K562 (cell line): Measurements from ENCODE around the gene FBXW7. TPM values are rescaled to one million over a fixed set of nuclear protein-coding genes. Genes with fewer than 3 reads are reported as not detected.

Experiments used
- ATAC-seq: fragments of 200-7000 bp; cut with Tn5 transposase; 3 replicates; pipeline ENCODE4 v1.9.1; 2020; ENCODE audit warnings: moderate library complexity
- BruUV-seq: library from RNA; stranded (reverse); fragments of 400-500 nt; replicated peaks from 2 replicates; lab custom pipeline; 2021; lab: Mats Ljungman, UMichigan
- CTCF ChIA-PET: fragments of 300-600 bp; formaldehyde crosslinking; extraction: SDS; loops from one replicate; lab custom pipeline; 2021; ENCODE audit warnings: low intra/inter-chr PET ratio; lab: Yijun Ruan, JAX
- POLR2A ChIA-PET: fragments of 300-600, 350-650 bp; sonication (Branson Sonifier 250); formaldehyde crosslinking; extraction: SDS; loops from one replicate; lab custom pipeline; 2021; ENCODE audit warnings: antibody characterized with exemption, inconsistent platforms; lab: Yijun Ruan, JAX
- DNase-seq, 4 experiments: peaks; one replicate each; pipeline versions ENCODE4 v3.0.0 to v3.0.0-alpha.2; 2011 to 2018; ENCODE audit warnings: low spot score in 3 of 4, mixed read lengths in 3 of 4; ENCODE audit errors: extremely low read depth in 1 of 4
- FAIRE-seq: peaks from 2 replicates; lab custom pipeline; 2011; peaks lifted over from hg19 to GRCh38; lab: Jason Lieb, UNC
- H2AFZ ChIP-seq: 2 replicates; pipeline ENCODE4 v1.6.0; 2011; ENCODE audit warnings: low read depth, low read length, control low read depth, inconsistent platforms
- H3K27ac ChIP-seq: fragments of 200-600 bp; 3 replicates; pipeline ENCODE4 v1.8.0; 2011; ENCODE audit warnings: low read depth, mild to moderate bottlenecking, control low read depth, inconsistent platforms, low read length, moderate library complexity, mixed read lengths; ENCODE audit errors: extremely low read depth
- H3K27me3 ChIP-seq, 2 experiments: fragments of 300-600 bp in 1 of 2; 2 replicates in 1 of 2; 3 replicates in 1 of 2; pipeline versions ENCODE4 v1.6.0 to v1.8.0; 2011; ENCODE audit warnings: inconsistent platforms in 2 of 2, low read length in 2 of 2, mild to moderate bottlenecking in 1 of 2, mixed read lengths in 1 of 2, moderate library complexity in 1 of 2; ENCODE audit not compliant: control insufficient read depth in 2 of 2, insufficient read depth in 2 of 2
- H3K36me3 ChIP-seq: fragments of 300-600 bp; 3 replicates; pipeline ENCODE4 v1.8.0; 2011; ENCODE audit warnings: mild to moderate bottlenecking, low read length, inconsistent platforms; ENCODE audit not compliant: control insufficient read depth, insufficient read depth
- H3K4me1 ChIP-seq, 2 experiments: fragments of 200-600 bp in 1 of 2; replicated peaks in 1 of 2; 2 replicates in 1 of 2; 3 replicates in 1 of 2; pipeline versions ENCODE4 v1.5.1 to v1.8.0; 2011; ENCODE audit warnings: inconsistent platforms in 2 of 2, low read length in 2 of 2, mild to moderate bottlenecking in 1 of 2, mixed read lengths in 1 of 2, moderate library complexity in 1 of 2; ENCODE audit not compliant: control insufficient read depth in 2 of 2, insufficient read depth in 2 of 2
- H3K4me2 ChIP-seq: 2 replicates; pipeline ENCODE4 v1.6.1; 2011; ENCODE audit warnings: low read length, control low read depth, inconsistent platforms, mixed read lengths; ENCODE audit not compliant: insufficient read depth
- H3K4me3 ChIP-seq: fragments of 200-600 bp; sonication (generic), shearing (Covaris generic); 2 replicates; pipeline ENCODE4 v1.5.1; 2016; ENCODE audit warnings: control low read depth, inconsistent platforms
- H3K79me2 ChIP-seq: fragments of 200-600 bp; 3 replicates; pipeline ENCODE4 v1.8.0; 2011; ENCODE audit warnings: low read length, inconsistent platforms; ENCODE audit not compliant: control insufficient read depth, insufficient read depth
- H3K9ac ChIP-seq, 2 experiments: 2 replicates each; pipeline versions ENCODE4 v1.6.0 to v1.6.1; 2011; ENCODE audit warnings: low read depth in 2 of 2, low read length in 2 of 2, control low read depth in 1 of 2, inconsistent platforms in 1 of 2, mild to moderate bottlenecking in 1 of 2, mixed read lengths in 1 of 2; ENCODE audit not compliant: insufficient read depth in 1 of 2
- H3K9me1 ChIP-seq: one replicate; pipeline ENCODE4 v1.6.0; 2011; ENCODE audit warnings: inconsistent platforms, mild to moderate bottlenecking, low read length, moderate library complexity; ENCODE audit not compliant: control insufficient read depth, insufficient read depth
- H3K9me3 ChIP-seq: replicated peaks from 2 replicates; pipeline ENCODE4 v1.5.1; 2011; ENCODE audit warnings: low read depth, low read length, inconsistent platforms; ENCODE audit not compliant: control insufficient read depth, insufficient read depth
- H4K20me1 ChIP-seq: replicated peaks from 2 replicates; pipeline ENCODE4 v1.6.1; 2011; ENCODE audit warnings: low read length, inconsistent platforms, mixed read lengths; ENCODE audit not compliant: control insufficient read depth, insufficient read depth
- C11orf30 ChIP-seq: fragments of 450-650 bp; IDR thresholded peaks from 2 replicates; pipeline ENCODE4 v1.6.1; 2016; ENCODE audit warnings: low read depth, mild to moderate bottlenecking
- CBFA2T2 ChIP-seq: fragments of 450-650 bp; conservative IDR thresholded peaks from 2 replicates; pipeline ENCODE4 v1.6.1; 2017; ENCODE audit warnings: mild to moderate bottlenecking
- DMBX1 ChIP-seq: fragments of 250-450 bp; sonication (Bioruptor Pico); IDR thresholded peaks from 2 replicates; pipeline ENCODE4 v1.8.0; 2022; ENCODE audit warnings: inconsistent platforms, mild to moderate bottlenecking, moderate library complexity, borderline replicate concordance
- ETS2 ChIP-seq: IDR thresholded peaks from 2 replicates; pipeline ENCODE4 v1.6.1; 2016; ENCODE audit warnings: borderline replicate concordance, missing genetic modification characterization, mild to moderate bottlenecking, moderate library complexity, missing compliant biosample characterization; ENCODE audit not compliant: poor library complexity, severe bottlenecking
- GABPA ChIP-seq: fragments of 200-800 bp; sonication (Bioruptor generic); conservative IDR thresholded peaks from 2 replicates; pipeline ENCODE4 v1.6.1; 2016; ENCODE audit warnings: low read depth, missing genetic modification characterization, missing compliant biosample characterization
- GTF2F1 ChIP-seq: IDR thresholded peaks from 2 replicates; pipeline ENCODE4 v1.6.1; 2011; ENCODE audit warnings: low read depth, low read length, improper control_type of control experiment
- HDAC6 ChIP-seq: IDR thresholded peaks from 2 replicates; pipeline ENCODE4 v1.6.1; 2012; ENCODE audit warnings: low read depth, mild to moderate bottlenecking, control low read depth, inconsistent platforms, low read length, moderate library complexity
- MAFF ChIP-seq: IDR thresholded peaks from 2 replicates; pipeline ENCODE4 v1.6.1; 2012; ENCODE audit warnings: low read length, improper control_type of control experiment
- MYBL2 ChIP-seq, 2 experiments: fragments of 450-650 bp in 1 of 2; sonication (generic) in 1 of 2; formaldehyde crosslinking in 1 of 2; IDR thresholded peaks; 2 replicates each; pipeline versions ENCODE4 v1.6.1 to v1.8.1; 2017 to 2022; ENCODE audit warnings: borderline replicate concordance in 1 of 2, inconsistent platforms in 1 of 2, low read depth in 1 of 2, mild to moderate bottlenecking in 1 of 2, missing genetic modification reagents in 1 of 2, moderate library complexity in 1 of 2
- POLR2AphosphoS5 ChIP-seq: IDR thresholded peaks from 2 replicates; pipeline ENCODE4 v1.6.1; 2011; ENCODE audit warnings: mild to moderate bottlenecking, low read depth, low read length, moderate library complexity; ENCODE audit not compliant: control insufficient read depth, insufficient read depth
- SMAD3 ChIP-seq: fragments of 450-650 bp; formaldehyde crosslinking; conservative IDR thresholded peaks from 2 replicates; pipeline ENCODE4 v1.4.0; 2020; ENCODE audit warnings: mild to moderate bottlenecking
- SOX6 ChIP-seq: fragments of 450-650 bp; IDR thresholded peaks from 2 replicates; pipeline ENCODE4 v1.6.1; 2014; ENCODE audit warnings: mild to moderate bottlenecking
- TAF9B ChIP-seq: fragments of 450-650 bp; IDR thresholded peaks from 2 replicates; pipeline ENCODE4 v1.6.1; 2018; ENCODE audit warnings: mild to moderate bottlenecking; ENCODE audit not compliant: partially characterized antibody
- ZEB2 ChIP-seq: fragments of 450-650 bp; IDR thresholded peaks from 2 replicates; pipeline ENCODE4 v1.6.1; 2016
- ZNF561 ChIP-seq: fragments of 450-650 bp; formaldehyde crosslinking; conservative IDR thresholded peaks from 2 replicates; pipeline ENCODE4 v1.4.0; 2020; ENCODE audit warnings: mild to moderate bottlenecking, moderate library complexity
- ZZZ3 ChIP-seq: fragments of 450-650 bp; IDR thresholded peaks from 2 replicates; pipeline ENCODE4 v1.6.1; 2016; ENCODE audit warnings: antibody characterized with exemption, mild to moderate bottlenecking, moderate library complexity
- WGBS: fragments of 100-300 bp; shearing (Covaris generic); methylation state at CpG from one replicate; pipeline ENCODE4 v1.1.6; 2016; ENCODE audit warnings: low coverage, mixed read lengths; ENCODE audit not compliant: insufficient coverage; ENCODE audit errors: missing lambda C conversion rate; 5-methylcytosine and 5-hydroxymethylcytosine counted together
- in situ Hi-C: fragments of 300-500 bp; cut with MboI; formaldehyde crosslinking; loops from 4 replicates; pipeline ENCODE4 v1.15.0; 2018; ENCODE audit warnings: inconsistent platforms, mixed read lengths
- intact Hi-C: fragments of 100-400 bp; cut with micrococcal nuclease; formaldehyde crosslinking; loops from 2 replicates; pipeline ENCODE4 v1.14.2; 2022
- polyA plus RNA-seq, 8 experiments: library from polyadenylated mRNA; depleted of rRNA in 4 of 8; stranded (reverse) in 5 of 8; unstranded in 3 of 8; fragments of >200 nt; fragmentation: Nextera tagmentation in 2 of 8; fragmentation: Illumina TruSeq in 1 of 8; extraction: Ambion mirVana in 2 of 8; extraction: Trizol in 1 of 8; gene quantifications; 2 replicates each; pipeline versions ENCODE4 v1.2.1 to v1.2.3, GENCODE V29; 2011 to 2014; ENCODE audit warnings: inconsistent platforms in 1 of 8, missing spikeins in 1 of 8
- total RNA-seq, 7 experiments: library from RNA; depleted of rRNA in 6 of 7; stranded (reverse); fragments of >200 nt in 6 of 7; fragmentation: Illumina TruSeq in 2 of 7; extraction: Trizol in 2 of 7; gene quantifications; 2 replicates each; pipeline versions ENCODE4 v1.2.1 to v1.2.3, GENCODE V29; 2011 to 2021; ENCODE audit warnings: low replicate concordance in 1 of 7
- TF ChIP-seq, protein P1 (sequence below): sonication (generic); formaldehyde crosslinking; IDR thresholded peaks from 2 replicates; pipeline ENCODE4 v1.8.0; 2022; ENCODE audit warnings: missing genetic modification reagents, mild to moderate bottlenecking, borderline replicate concordance

FBXW7 gene
- total and polyA plus RNA-seq, 9 of the 15 experiments (the other 6 are each of a cell fraction or from before 2014, with no cell fraction given) = 6.8 to 44.2 (median 16.4) TPM

DNA sequence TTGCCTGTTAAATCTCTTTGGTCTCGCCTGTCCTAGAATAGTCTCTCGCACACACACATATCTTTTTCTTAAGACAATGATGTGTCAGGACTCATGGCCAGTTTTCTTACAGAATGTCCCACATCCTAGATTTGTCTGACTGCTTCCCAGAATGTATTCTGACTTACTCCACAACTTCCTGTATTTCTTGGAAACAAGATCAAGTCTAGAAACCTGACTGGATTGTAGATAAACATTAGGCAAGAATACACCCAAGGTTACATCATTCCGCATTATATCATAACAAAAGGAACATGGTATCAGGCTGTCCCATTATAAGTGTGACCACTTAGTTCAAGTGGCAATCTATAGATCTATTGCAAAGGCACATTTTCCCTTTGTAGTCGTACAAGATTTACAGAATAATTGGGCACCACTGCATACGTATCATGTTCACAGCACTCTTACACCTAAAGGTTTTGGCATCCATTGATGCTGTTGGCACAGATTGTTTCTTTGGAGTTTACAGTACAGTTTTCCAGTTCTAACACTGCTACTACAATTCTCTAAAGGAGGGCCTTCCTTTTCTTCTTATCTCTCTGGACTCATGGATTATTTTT, 56.4 kb downstream of the FBXW7 start:
- Histone ChIP-seq H3K9me1 (no peaks in the 10 kb centered on the region), H3K36me3 (no peaks in the 10 kb centered on the region; the same call in 2 of the 3 replicates), H3K4me1 (no peaks in the 10 kb centered on the region; a peak in 1 of 5 replicates), H3K9me3 (0 out of 2 replicates have a peak, but pooled peaks cover 6% of the 10 kb centered on the region), H3K4me3 (no peak overlapping the region), H3K9ac (no peak overlapping the region), H3K27me3 (no peaks in the 10 kb centered on the region), H3K27ac (no peak overlapping the region), H4K20me1 (no peaks in the 10 kb centered on the region), H2AFZ (no peak overlapping the region), H3K79me2 (peaks cover 13% of the 10 kb centered on the region; the same call in 2 of the 3 replicates), H3K4me2 (no peak overlapping the region)
- DNase-seq (no peak), FAIRE-seq (no peak), ATAC-seq (peak; percentile 49; the same call in 2 of the 3 replicates)
- 59% methylated on average over 5 of the region's 5 CpGs for WGBS
- in situ Hi-C loops (no loop called here), intact Hi-C loops (no loop called here)
- POLR2A ChIA-PET = no interaction called here
- no TSS peak for BruUV-seq
- CTCF ChIA-PET = no interaction called here
- TF ChIP-seq ZNF561 (CRISPR knock-in tag) = no peak
- no peak for TF ChIP-seq HDAC6
- no peak for TF ChIP-seq SMAD3
- no peak for TF ChIP-seq GTF2F1
- TF ChIP-seq MAFF = no peak
- TF ChIP-seq DMBX1 (CRISPR knock-in tag) = no peak
- TF ChIP-seq SOX6 = peak; percentile 94
- TF ChIP-seq ETS2 (tag) = no peak
- TF ChIP-seq MYBL2 (IDR thresholded peaks at IDR 0.05; ENCODE audit: low read depth) = no peak
- TF ChIP-seq MYBL2 (CRISPR knock-in tag; IDR thresholded peaks at IDR 0.05; ENCODE audit: borderline replicate concordance) = no peak
- TF ChIP-seq TAF9B = no peak
- no peak for TF ChIP-seq C11orf30
- TF ChIP-seq ZZZ3 = no peak
- TF ChIP-seq POLR2AphosphoS5 = no peak
- peak; percentile 37; the same call in 1 of the 2 replicates for TF ChIP-seq ZEB2
- TF ChIP-seq, protein P1, sequence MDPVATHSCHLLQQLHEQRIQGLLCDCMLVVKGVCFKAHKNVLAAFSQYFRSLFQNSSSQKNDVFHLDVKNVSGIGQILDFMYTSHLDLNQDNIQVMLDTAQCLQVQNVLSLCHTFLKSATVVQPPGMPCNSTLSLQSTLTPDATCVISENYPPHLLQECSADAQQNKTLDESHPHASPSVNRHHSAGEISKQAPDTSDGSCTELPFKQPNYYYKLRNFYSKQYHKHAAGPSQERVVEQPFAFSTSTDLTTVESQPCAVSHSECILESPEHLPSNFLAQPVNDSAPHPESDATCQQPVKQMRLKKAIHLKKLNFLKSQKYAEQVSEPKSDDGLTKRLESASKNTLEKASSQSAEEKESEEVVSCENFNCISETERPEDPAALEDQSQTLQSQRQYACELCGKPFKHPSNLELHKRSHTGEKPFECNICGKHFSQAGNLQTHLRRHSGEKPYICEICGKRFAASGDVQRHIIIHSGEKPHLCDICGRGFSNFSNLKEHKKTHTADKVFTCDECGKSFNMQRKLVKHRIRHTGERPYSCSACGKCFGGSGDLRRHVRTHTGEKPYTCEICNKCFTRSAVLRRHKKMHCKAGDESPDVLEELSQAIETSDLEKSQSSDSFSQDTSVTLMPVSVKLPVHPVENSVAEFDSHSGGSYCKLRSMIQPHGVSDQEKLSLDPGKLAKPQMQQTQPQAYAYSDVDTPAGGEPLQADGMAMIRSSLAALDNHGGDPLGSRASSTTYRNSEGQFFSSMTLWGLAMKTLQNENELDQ (CRISPR knock-in tag) = no peak
- TF ChIP-seq GABPA (tag) = peak; percentile 48; the same call in 1 of the 2 replicates
- no peak for TF ChIP-seq CBFA2T2
